ENCODE data around the gene SERGEF. TPM values are rescaled to one million over a fixed set of nuclear protein-coding genes. Genes with fewer than 3 reads are reported as not detected.

Gene SERGEF
- total RNA-seq, 1 experiment from 2014 or later: 28.7 TPM

GRCh38 chr11:17812865-17813187, 200.0 kb downstream of the SERGEF start:
- intact Hi-C loops (cut with micrococcal nuclease; ENCODE audit: unreplicated experiment): loop anchor here (5.0 kb wide), 1 partner anchor 51 kb away; no protein-coding TSS in a partner anchor
- DNase-seq: no peak
- H3K4me2 ChIP-seq: peak overlapping the region; percentile 5
- no peaks in the 10 kb centered on the region for H3K79me2 ChIP-seq (ENCODE audit: low read depth)
- no peaks in the 10 kb centered on the region for H4K20me1 ChIP-seq (ENCODE audit: insufficient read depth)
- H3K4me3 ChIP-seq: no peak overlapping the region
- ChIA-PET CTCF (interaction anchor here (0.6 to 1.1 kb wide), 3 partner anchors 53 to 86 kb away, joined by 3 to 4 read pairs (median 3); no protein-coding TSS in a partner anchor), POLR2A (ENCODE audit: unreplicated experiment) (interaction anchor here (0.6 kb wide), 1 partner anchor 1564 kb away, joined by 3 read pairs; no protein-coding TSS in a partner anchor)
- no peaks in the 10 kb centered on the region for H3K36me3 ChIP-seq (ENCODE audit: low read depth)
- no TSS peak for BruUV-seq (replicated peaks)
- H3K27ac ChIP-seq: 0 out of 2 replicates have a peak overlapping the region, but pooled peaks have one; percentile 27
- peaks cover 27% of the 10 kb centered on the region; the same call in 1 of the 2 replicates for H3F3A ChIP-seq (ENCODE audit: insufficient read depth, low read depth)
- peaks cover 32% of the 10 kb centered on the region for H3K4me1 ChIP-seq (replicated peaks; ENCODE audit: insufficient read depth)
- H3K9me3 ChIP-seq (ENCODE audit: insufficient read depth, low read depth): no peaks in the 10 kb centered on the region
- H3K27me3 ChIP-seq (ENCODE audit: insufficient read depth, low read depth): no peaks in the 10 kb centered on the region
- H2AFZ ChIP-seq: no peak overlapping the region
- no peaks in the 10 kb centered on the region for H3K9me2 ChIP-seq (ENCODE audit: insufficient read depth)
- no peak for TF ChIP-seq CTCF (conservative IDR thresholded peaks at IDR 0.05)
- no peak for TF ChIP-seq EZH2 (IDR thresholded peaks at IDR 0.05; ENCODE audit: low read depth)

- Histone ChIP-seq H3K79me2 (ENCODE audit: low read depth) (no peaks in the 10 kb centered on the region), H3K9me3 (ENCODE audit: insufficient read depth, low read depth) (no peaks in the 10 kb centered on the region), H4K20me1 (ENCODE audit: insufficient read depth) (no peaks in the 10 kb centered on the region), H3K4me2 (peak overlapping the region; percentile 5), H3K4me3 (no peak overlapping the region), H3K27ac (0 out of 2 replicates have a peak overlapping the region, but pooled peaks have one; percentile 27), H2AFZ (no peak overlapping the region), H3K4me1 (replicated peaks; ENCODE audit: insufficient read depth) (peaks cover 32% of the 10 kb centered on the region), H3K27me3 (ENCODE audit: insufficient read depth, low read depth) (no peaks in the 10 kb centered on the region), H3K36me3 (ENCODE audit: low read depth) (no peaks in the 10 kb centered on the region), H3F3A (ENCODE audit: insufficient read depth, low read depth) (peaks cover 27% of the 10 kb centered on the region; the same call in 1 of the 2 replicates), H3K9me2 (ENCODE audit: insufficient read depth) (no peaks in the 10 kb centered on the region)
- TF ChIP-seq CTCF (conservative IDR thresholded peaks at IDR 0.05) (no peak), EZH2 (IDR thresholded peaks at IDR 0.05; ENCODE audit: low read depth) (no peak)
- ChIA-PET CTCF (interaction anchor here (0.6 to 1.1 kb wide), 2 partner anchors 52 to 81 kb away, joined by 3 read pairs; no protein-coding TSS in a partner anchor), POLR2A (ENCODE audit: unreplicated experiment) (no interaction called here)
- DNase-seq: peak; percentile 25 to 60
- no TSS peak for BruUV-seq (replicated peaks)
- intact Hi-C loops (cut with micrococcal nuclease; ENCODE audit: unreplicated experiment): loop anchor here (5.0 kb wide), 1 partner anchor 50 kb away; no protein-coding TSS in a partner anchor
These were observed 200.6 kb downstream of the SERGEF start for GRCh38 chr11:17812091-17812864.

GRCh38 chr11:17811352-17811751, 201.5 kb downstream of the SERGEF start:
- DNase-seq: no peak
- H3K27ac ChIP-seq: no peak overlapping the region
- no peak overlapping the region for H3K4me3 ChIP-seq
- no peaks in the 10 kb centered on the region for H3K27me3 ChIP-seq (ENCODE audit: insufficient read depth, low read depth)
- no peaks in the 10 kb centered on the region for H4K20me1 ChIP-seq (ENCODE audit: insufficient read depth)
- H3K9me3 ChIP-seq (ENCODE audit: insufficient read depth, low read depth): no peaks in the 10 kb centered on the region
- intact Hi-C loops (cut with micrococcal nuclease; ENCODE audit: unreplicated experiment): loop anchor here (5.0 kb wide), 1 partner anchor 49 kb away; no protein-coding TSS in a partner anchor
- H3K36me3 ChIP-seq (ENCODE audit: low read depth): no peaks in the 10 kb centered on the region
- no peak overlapping the region for H2AFZ ChIP-seq
- no TSS peak for BruUV-seq (replicated peaks)
- no peak overlapping the region for H3K4me2 ChIP-seq
- POLR2A ChIA-PET (ENCODE audit: unreplicated experiment): no interaction called here
- H3K79me2 ChIP-seq (ENCODE audit: low read depth): no peaks in the 10 kb centered on the region
- H3K9me2 ChIP-seq (ENCODE audit: insufficient read depth): no peaks in the 10 kb centered on the region
- CTCF ChIA-PET: no interaction called here
- H3K4me1 ChIP-seq (replicated peaks; ENCODE audit: insufficient read depth): peaks cover 32% of the 10 kb centered on the region
- H3F3A ChIP-seq (ENCODE audit: insufficient read depth, low read depth): peaks cover 27% of the 10 kb centered on the region; the same call in 1 of the 2 replicates
- TF ChIP-seq EZH2 (IDR thresholded peaks at IDR 0.05; ENCODE audit: low read depth) (no peak), CTCF (conservative IDR thresholded peaks at IDR 0.05) (no peak)

All from PC-9 (cell line).